HG02798 (cell line): ENCODE measurements around the gene VPS41.

Experiments used
- ATAC-seq: cut with Tn5 transposase; IDR thresholded peaks from one replicate; pipeline ENCODE4 v1.9.1; 2021; ENCODE audit warnings: mild to moderate bottlenecking; ENCODE audit not compliant: unreplicated experiment, poor library complexity

The VPS41 gene

DNA sequence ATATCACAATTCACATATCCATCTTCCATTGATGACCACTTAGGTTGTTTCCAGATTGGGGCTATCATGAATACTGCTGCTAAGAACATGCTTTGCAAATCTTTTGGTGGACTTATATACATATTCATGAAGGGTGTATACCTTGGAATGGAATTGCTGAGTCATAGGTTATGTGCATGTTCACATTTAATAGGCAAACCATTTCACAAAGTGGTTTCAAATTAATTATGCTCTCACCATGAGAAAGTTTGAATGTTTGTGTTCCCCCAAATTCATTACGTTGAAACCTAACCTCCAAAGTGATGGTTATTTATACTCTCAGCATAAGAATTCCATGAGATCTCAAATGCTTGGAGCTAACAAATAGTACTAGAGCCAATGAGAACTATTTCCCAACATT is 86.4 kb downstream of the VPS41 start:
- ATAC-seq, result no peak

DNA sequence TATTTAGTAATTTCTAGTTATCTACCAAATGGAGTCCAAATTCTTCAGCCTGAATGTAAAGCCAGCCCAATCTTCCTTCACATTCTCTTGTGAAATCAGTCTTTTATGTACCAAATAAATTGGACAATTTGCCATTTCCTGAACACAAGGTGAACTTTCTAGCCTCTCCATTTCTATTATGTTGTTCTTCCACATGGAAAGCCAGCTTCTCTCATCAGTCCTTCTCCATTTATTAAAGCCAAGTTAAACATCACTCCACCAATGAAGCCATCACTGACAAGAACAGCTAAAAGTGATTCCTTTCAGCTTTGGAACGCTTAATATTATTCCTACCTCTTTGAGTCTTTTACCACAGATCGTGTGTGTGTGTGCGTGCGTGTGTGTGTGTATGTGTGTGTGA is 88.4 kb downstream of the VPS41 start:
- ATAC-seq, result no peak

- no peak for ATAC-seq
These were observed 89.5 kb downstream of the VPS41 start for GRCh38 chr7:38819463-38819862.

GRCh38 chr7:38817526-38817925 is 91.5 kb downstream of the VPS41 start:
- no peak for ATAC-seq

- ATAC-seq, result no peak
These were observed 95.2 kb downstream of the VPS41 start for GRCh38 chr7:38813768-38814167.

DNA sequence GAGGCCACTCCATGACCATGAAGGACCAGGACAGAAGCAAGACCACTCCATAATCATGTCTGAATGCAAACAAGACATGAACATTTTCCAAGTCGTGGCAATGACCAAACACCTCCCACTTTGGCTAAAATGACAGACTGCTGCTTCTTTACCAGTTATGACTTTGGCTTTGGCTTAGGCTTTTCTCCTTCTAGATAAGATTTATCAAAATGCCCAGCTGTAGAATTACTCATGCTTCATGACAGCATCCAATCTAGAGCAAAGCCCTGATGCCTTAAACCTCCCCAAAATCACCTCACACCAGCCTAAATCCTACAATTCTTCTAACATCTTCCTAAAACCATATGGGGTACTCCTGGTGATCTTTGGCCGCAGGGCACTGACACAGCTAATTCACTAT is 102.1 kb downstream of the VPS41 start:
- ATAC-seq, result no peak

- no peak for ATAC-seq
These were observed 107.2 kb downstream of the VPS41 start for GRCh38 chr7:38801786-38802185.

DNA sequence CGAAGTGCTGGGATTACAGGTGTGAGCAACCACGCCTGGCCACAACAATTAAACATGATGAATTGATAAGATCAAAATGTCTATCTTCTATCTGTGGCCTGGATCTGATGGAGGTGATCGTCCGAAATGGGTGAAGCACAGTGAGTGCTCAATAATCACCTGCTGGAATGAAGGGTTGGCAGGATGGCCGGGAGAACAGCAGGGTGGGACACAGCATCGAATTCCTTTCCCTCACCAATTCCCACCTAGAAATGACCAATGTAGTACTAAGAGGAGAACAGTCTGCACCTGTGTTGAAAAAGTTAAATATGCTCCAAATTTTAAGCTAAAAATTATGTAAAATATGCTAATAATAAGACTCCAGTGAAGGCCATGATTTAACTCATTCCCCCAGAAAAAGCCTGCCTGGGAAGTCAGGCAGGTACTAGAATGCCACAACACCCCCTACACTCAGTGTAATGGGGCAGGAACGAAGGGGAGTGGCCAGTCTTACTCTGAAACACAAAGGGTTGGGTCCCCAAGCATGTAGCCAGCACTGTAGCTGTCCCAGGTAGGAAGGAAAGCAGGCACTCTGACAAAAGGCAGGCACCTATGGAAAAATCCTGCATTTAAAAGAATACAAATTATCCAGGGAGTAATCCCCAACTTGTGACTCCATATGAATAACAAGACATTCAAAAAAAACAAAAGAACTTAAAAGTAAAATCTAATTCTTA is 110.3 kb downstream of the VPS41 start:
- ATAC-seq, result no peak

GRCh38 chr7:38796626-38797501 is 112.1 kb downstream of the VPS41 start:
- ATAC-seq, result no peak

DNA sequence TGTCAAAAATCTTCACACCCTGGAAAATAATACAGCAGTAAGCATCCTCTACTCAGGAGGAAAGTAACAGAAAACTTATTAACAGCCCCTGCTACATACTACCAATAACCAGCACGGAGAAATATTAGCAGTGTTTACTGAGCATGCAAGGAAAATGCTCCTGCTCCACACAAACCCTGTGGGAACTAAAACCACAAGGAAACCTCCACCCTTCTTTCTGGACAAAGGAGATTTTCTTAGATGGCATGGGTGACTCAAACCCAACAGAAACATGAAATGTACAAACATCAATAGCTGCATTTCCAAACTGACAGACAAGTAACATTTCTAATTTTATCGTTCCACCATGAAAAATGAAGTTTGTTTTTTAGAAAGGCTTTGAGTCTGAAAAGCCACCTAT is 113.4 kb downstream of the VPS41 start:
- ATAC-seq, result no peak

- ATAC-seq, result no peak
These were observed 127.0 kb downstream of the VPS41 start for GRCh38 chr7:38781991-38782390.

- ATAC-seq, result no peak
These were observed 131.4 kb downstream of the VPS41 start for GRCh38 chr7:38777609-38778008.

GRCh38 chr7:38775506-38776175 is 133.3 kb downstream of the VPS41 start:
- ATAC-seq, result no peak

DNA sequence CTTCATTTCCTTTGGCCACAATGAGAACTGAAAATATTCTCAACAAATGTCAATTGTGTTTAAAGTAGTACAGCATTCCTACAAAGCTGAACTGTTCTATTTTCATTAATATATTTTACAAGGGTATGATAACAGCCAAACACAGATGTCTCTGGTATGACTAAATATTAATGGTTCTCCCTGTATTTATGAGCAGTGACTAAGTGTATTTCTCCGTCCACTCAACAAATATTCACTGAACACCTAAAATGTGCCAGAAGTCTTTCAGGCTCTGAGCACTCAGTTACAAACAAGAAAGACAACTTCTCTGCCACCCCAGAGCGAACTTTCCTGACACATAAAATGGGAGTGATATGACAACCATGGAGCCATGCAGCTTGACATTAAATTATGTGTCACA is 135.6 kb downstream of the VPS41 start:
- ATAC-seq, result no peak

DNA sequence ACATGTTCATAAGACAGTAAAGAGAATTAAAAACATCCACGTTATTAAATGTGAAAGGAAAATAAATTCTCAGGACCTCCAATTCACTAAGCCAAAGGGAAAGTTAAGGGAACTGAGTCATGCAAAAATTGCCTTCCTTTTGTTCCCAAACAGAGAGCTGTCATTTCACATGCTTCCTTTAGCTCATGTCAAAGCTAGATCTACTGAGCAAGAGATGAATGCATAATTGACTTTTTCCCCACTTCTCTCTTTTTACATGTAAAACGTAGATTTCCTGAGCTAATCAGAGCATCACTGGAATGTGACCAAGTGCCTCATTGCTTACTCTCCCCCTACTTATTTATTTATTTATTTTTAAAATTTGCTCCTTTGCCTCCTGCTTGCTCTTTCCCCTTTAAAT is 148.8 kb downstream of the VPS41 start:
- ATAC-seq, result no peak

DNA sequence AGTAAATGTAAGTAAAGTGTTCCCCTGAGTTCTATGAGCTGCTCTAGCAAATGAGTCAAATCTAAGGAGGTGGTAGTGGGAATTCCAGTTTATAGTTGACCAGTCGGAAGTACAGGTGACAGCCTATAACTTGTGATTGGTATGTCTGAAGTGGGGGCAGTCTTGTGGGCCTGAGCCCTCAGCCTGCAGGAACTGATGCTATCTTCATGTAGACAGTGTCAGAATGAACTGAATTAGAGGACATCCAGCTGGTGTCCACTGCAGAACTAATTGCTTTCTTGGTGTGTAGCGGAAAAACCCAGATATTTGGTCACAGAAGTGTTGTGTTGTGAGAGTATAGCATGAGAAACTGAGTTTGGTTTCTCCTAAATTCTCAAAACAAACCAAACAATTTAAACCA is 150.0 kb downstream of the VPS41 start:
- no peak for ATAC-seq

GRCh38 chr7:38757931-38758330 is 151.1 kb downstream of the VPS41 start:
- no peak for ATAC-seq

- no peak for ATAC-seq
These were observed 152.5 kb downstream of the VPS41 start for GRCh38 chr7:38756521-38756920.

GRCh38 chr7:38753347-38753746 is 155.6 kb downstream of the VPS41 start:
- no peak for ATAC-seq

- no peak for ATAC-seq
These were observed 157.6 kb downstream of the VPS41 start for GRCh38 chr7:38751416-38751815.

DNA sequence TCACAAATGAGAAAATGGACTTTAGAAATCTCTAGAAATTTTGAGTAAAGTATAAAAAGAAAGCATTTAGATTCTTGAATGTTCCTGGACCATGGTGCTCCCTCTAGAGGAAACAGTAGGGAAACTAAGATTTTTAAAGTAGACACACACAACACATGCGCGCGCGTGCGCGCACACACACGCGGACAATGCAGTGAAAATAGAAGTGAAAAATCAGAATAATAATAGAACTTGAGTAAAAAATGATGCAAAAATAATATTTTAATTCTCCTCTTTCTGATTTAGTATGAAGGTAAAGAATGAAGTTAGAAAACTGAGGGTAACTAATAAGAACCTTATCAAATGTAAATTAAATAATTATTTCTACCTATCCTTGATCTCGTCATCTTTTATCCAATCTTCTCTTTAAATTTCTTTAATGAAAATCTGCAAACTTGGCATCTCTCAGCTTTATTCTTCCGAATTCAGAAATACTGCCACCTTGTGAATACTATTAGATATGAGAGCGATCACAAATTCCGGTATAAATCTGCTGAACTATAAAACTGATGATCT is 160.9 kb downstream of the VPS41 start:
- ATAC-seq, result no peak
